GM18951 (cell line): ENCODE data around the gene PCGF1.

Experiments
- POLR2A ChIP-seq: IDR thresholded peaks from 4 replicates; pipeline ENCODE4 v1.6.1; 2011; ENCODE audit warnings: mild to moderate bottlenecking; ENCODE audit not compliant: insufficient read length, insufficient read depth; ENCODE audit errors: extremely low read depth
- in situ Hi-C: fragments of 300-500 bp; cut with MboI; formaldehyde crosslinking; loops from one replicate; pipeline ENCODE4 v1.12.0; 2022; ENCODE audit warnings: low sequenced_read_pairs, mixed read lengths, inconsistent platforms; ENCODE audit not compliant: unreplicated experiment

PCGF1 gene

GRCh38 chr2:74507145-74507925, at the start of gene PCGF1:
PCGF1 (minus strand) TSS chr2:74507695; CDS start chr2:74507668, 27 bp downstream.
- TF ChIP-seq POLR2A: peak; percentile 83
- in situ Hi-C loops: no loop called here

- in situ Hi-C loops: no loop called here
- TF ChIP-seq POLR2A: peak; percentile 15
Observed at GRCh38 chr2:74556831-74557370, 49.4 kb upstream of the PCGF1 start.

DNA sequence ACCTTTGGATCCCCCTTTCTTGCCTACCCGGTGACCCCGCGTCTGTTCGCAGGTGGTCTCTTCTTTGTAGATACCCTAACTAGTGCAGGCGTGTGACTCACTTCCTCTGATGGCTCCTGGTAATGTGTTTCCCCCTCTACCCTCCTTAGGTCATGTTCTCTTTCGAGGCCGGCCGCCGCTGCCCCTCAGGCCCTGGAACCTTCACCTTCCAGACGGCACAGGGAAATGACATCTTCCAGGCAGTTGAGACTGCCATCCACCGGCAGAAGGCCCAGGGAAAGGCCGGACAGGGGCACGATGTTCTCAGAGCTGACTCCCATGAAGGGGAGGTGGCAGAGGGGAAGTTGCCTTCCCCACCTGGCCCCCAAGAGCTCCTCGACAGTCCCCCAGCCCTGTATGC, 48.7 kb upstream of the PCGF1 start:
- in situ Hi-C loops: no loop called here
- TF ChIP-seq POLR2A: no peak

GRCh38 chr2:74555610-74556103, 48.2 kb upstream of the PCGF1 start:
- TF ChIP-seq POLR2A: no peak
- in situ Hi-C loops: no loop called here

- in situ Hi-C loops: no loop called here
- peak; percentile 53 for TF ChIP-seq POLR2A
Observed at GRCh38 chr2:74554820-74555531, 47.5 kb upstream of the PCGF1 start.

GRCh38 chr2:74553892-74554819, 46.7 kb upstream of the PCGF1 start, which contains the start of the genes DOK1 and LOXL3:
DOK1 (plus strand) TSS chr2:74554720; CDS start chr2:74554755, 35 bp downstream.
LOXL3 (minus strand) TSS chr2:74553942; CDS start chr2:74552634, 1,308 bp downstream.
- in situ Hi-C loops: no loop called here
- TF ChIP-seq POLR2A: peak; percentile 67

GRCh38 chr2:74552914-74553811, 45.7 kb upstream of the PCGF1 start:
- in situ Hi-C loops: no loop called here
- no peak for TF ChIP-seq POLR2A

DNA sequence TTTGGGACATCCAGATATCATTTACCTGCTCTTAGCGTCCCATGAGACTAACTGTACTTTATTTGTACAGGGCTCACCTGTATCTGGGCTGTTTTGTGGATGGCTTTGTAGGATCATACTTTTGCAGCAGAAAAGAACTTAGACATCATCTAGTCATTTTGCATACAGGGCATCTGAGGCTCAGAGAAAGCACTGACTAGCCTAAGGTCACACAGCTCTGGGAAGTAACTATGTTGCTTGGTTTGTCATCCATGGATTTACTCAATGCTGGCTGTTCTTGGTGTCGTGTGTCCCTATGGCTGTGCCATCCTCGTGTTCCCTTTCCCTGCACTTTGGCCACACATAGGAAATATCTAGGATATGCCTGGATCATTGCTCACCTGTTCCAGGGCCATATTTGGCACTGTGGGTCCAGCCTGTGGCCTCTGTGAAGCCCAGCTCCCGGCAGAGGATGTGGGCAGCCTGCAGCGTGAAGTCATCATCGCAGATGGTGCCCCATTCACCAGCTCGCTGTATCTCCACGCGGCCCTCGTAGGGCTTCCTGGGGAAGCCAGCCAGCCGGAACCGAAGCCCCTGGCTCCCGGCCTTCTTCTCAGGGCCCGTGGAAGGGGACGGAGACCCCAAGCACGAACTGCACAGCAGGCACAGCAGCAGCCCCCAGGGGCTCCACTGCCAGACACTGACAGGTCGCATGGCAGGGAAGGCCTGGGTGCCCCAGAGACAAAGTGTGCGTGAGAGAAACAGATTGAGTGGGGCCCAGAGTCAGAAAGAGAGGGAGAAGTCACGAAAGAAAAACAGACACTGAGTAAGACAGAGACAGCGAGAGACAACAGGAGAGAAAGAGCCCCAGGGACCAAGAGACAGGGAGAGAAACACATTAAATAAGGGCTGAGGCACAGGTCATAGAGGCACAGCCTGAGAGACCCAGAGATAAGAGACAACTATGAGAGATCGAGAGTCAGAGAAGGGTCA, 44.7 kb upstream of the PCGF1 start:
- in situ Hi-C loops: no loop called here

DNA sequence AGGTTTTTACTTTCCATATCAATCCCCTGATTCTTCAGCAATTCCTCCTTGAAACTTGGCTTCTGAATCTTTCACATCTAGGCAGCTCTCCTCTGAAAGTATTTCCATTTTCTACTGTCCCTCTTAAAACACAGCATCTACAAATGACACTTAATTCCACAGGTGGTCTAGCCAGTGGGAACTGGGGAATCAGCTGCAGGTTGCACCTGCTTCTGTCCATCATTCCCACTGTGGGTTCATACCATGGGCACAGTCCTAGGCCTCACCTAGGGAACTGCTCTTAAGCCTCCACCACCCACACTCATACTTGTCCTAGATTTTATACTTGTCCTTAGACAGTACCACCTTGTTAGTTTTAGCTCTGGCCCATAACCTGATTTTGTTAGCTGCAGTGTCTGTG, 44.0 kb upstream of the PCGF1 start:
- in situ Hi-C loops: no loop called here
- no peak for TF ChIP-seq POLR2A

More for the DNA sequence above, 44.7 kb upstream of the PCGF1 start:
- TF ChIP-seq POLR2A: no peak

DNA sequence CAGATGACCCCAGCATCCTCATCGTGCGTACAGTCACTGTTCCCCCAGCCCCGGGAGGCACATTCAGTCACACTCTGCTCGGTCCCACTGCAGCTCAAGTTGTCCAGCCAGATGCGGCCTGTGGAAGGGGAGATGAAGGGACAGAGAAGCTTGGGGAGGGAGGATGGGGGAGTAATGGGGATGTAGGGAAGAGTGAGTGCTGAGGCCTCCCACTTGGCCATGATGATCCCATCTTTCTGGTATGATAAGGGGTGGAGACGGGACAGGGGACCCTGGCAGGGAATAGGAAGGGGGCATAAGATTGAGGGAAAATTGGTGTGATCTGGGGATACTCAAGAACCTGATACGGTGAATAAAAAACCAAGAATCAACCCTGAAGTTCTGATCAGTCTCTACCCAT, 42.7 kb upstream of the PCGF1 start:
- TF ChIP-seq POLR2A: no peak

More for the DNA sequence above, 42.7 kb upstream of the PCGF1 start:
- in situ Hi-C loops: no loop called here
